Measurements from ENCODE around the gene ZBTB46.

ZBTB46 gene

GRCh38 chr20:63749597-63750508 is 81.2 kb downstream of the ZBTB46 start:
- no peaks in the 10 kb centered on the region for H3K27me3 ChIP-seq (ENCODE audit: insufficient read depth, low read length, poor library complexity, severe bottlenecking)
- H4K20me1 ChIP-seq (ENCODE audit: insufficient read depth, low read length, poor library complexity, severe bottlenecking): no peaks in the 10 kb centered on the region
- H3K79me2 ChIP-seq (ENCODE audit: insufficient read depth, low read length): no peaks in the 10 kb centered on the region
- no peak overlapping the region for H3K4me2 ChIP-seq (ENCODE audit: low read depth, low read length, poor library complexity, severe bottlenecking)
- no peaks in the 10 kb centered on the region for H3K9me2 ChIP-seq (replicated peaks; ENCODE audit: low read depth, low read length)
- TF ChIP-seq EZH2phosphoT487 (IDR thresholded peaks at IDR 0.05; ENCODE audit: borderline replicate concordance): no peak
- peak overlapping the region; percentile 58 for H3K9ac ChIP-seq (ENCODE audit: low read depth, low read length, poor library complexity, severe bottlenecking)
- H3K4me1 ChIP-seq (ENCODE audit: insufficient read depth, low read length, poor library complexity, severe bottlenecking): peaks cover 25% of the 10 kb centered on the region
- H3K4me3 ChIP-seq (ENCODE audit: low read length, poor library complexity, severe bottlenecking): no peak overlapping the region
- H3K9me3 ChIP-seq (ENCODE audit: insufficient read depth, low read depth, low read length): no peaks in the 10 kb centered on the region
- no peak overlapping the region for H2AFZ ChIP-seq (ENCODE audit: low read length)
- H3F3A ChIP-seq (ENCODE audit: low read depth): no peaks in the 10 kb centered on the region
- H3K36me3 ChIP-seq (ENCODE audit: insufficient read depth, low read length): no peaks in the 10 kb centered on the region

GRCh38 chr20:63748934-63749270 is 82.2 kb downstream of the ZBTB46 start:
- TF ChIP-seq EZH2phosphoT487 (IDR thresholded peaks at IDR 0.05; ENCODE audit: borderline replicate concordance): no peak
- TF ChIP-seq CTCF (conservative IDR thresholded peaks at IDR 0.05; ENCODE audit: low read length): no peak
- Histone ChIP-seq H3K79me2 (ENCODE audit: insufficient read depth, low read length) (no peaks in the 10 kb centered on the region), H3K27me3 (ENCODE audit: insufficient read depth, low read length, poor library complexity, severe bottlenecking) (no peaks in the 10 kb centered on the region), H3K9me3 (ENCODE audit: insufficient read depth, low read depth, low read length) (no peaks in the 10 kb centered on the region), H3K4me3 (ENCODE audit: low read length, poor library complexity, severe bottlenecking) (no peak overlapping the region), H3K4me2 (ENCODE audit: low read depth, low read length, poor library complexity, severe bottlenecking) (no peak overlapping the region), H3K36me3 (ENCODE audit: insufficient read depth, low read length) (peaks cover under 1% of the 10 kb centered on the region; the same call in 1 of the 2 replicates), H3K9me2 (replicated peaks; ENCODE audit: low read depth, low read length) (no peaks in the 10 kb centered on the region), H3K9ac (ENCODE audit: low read depth, low read length, poor library complexity, severe bottlenecking) (no peak overlapping the region), H3F3A (ENCODE audit: low read depth) (no peaks in the 10 kb centered on the region), H4K20me1 (ENCODE audit: insufficient read depth, low read length, poor library complexity, severe bottlenecking) (no peaks in the 10 kb centered on the region), H3K4me1 (ENCODE audit: insufficient read depth, low read length, poor library complexity, severe bottlenecking) (peaks cover 24% of the 10 kb centered on the region), H2AFZ (ENCODE audit: low read length) (no peak overlapping the region)

- Histone ChIP-seq H3K27me3 (ENCODE audit: insufficient read depth, low read length, poor library complexity, severe bottlenecking) (no peaks in the 10 kb centered on the region), H4K20me1 (ENCODE audit: insufficient read depth, low read length, poor library complexity, severe bottlenecking) (no peaks in the 10 kb centered on the region), H3K9ac (ENCODE audit: low read depth, low read length, poor library complexity, severe bottlenecking) (no peak overlapping the region), H3F3A (ENCODE audit: low read depth) (0 out of 2 replicates have a peak, but pooled peaks cover 4% of the 10 kb centered on the region), H3K36me3 (ENCODE audit: insufficient read depth, low read length) (peaks cover 6% of the 10 kb centered on the region; the same call in 1 of the 2 replicates), H3K79me2 (ENCODE audit: insufficient read depth, low read length) (no peaks in the 10 kb centered on the region), H3K9me2 (replicated peaks; ENCODE audit: low read depth, low read length) (no peaks in the 10 kb centered on the region), H2AFZ (ENCODE audit: low read length) (no peak overlapping the region), H3K4me1 (ENCODE audit: insufficient read depth, low read length, poor library complexity, severe bottlenecking) (peaks cover 19% of the 10 kb centered on the region), H3K9me3 (ENCODE audit: insufficient read depth, low read depth, low read length) (no peaks in the 10 kb centered on the region), H3K4me2 (ENCODE audit: low read depth, low read length, poor library complexity, severe bottlenecking) (no peak overlapping the region), H3K4me3 (ENCODE audit: low read length, poor library complexity, severe bottlenecking) (no peak overlapping the region)
- no peak for TF ChIP-seq EZH2phosphoT487 (IDR thresholded peaks at IDR 0.05; ENCODE audit: borderline replicate concordance)
- no peak for TF ChIP-seq CTCF (conservative IDR thresholded peaks at IDR 0.05; ENCODE audit: low read length)
Measured at GRCh38 chr20:63748070-63748933, 82.8 kb downstream of the ZBTB46 start.
